ENCODE results near the gene MAGI2. TPM values are rescaled to one million over a fixed set of nuclear protein-coding genes. Genes with fewer than 3 reads are reported as not detected.

MAGI2 gene
- total RNA-seq, 1 experiment from 2014 or later = 14.3 TPM

- Histone ChIP-seq H3K4ac (ENCODE audit: low read depth, low read length) (no peak overlapping the region), H3T11ph (ENCODE audit: low read length) (no peak overlapping the region), H4K20me1 (ENCODE audit: control insufficient read depth, insufficient read depth, insufficient read length) (no peaks in the 10 kb centered on the region), H2BK5ac (ENCODE audit: insufficient read length, low read length) (no peak overlapping the region), H3K14ac (ENCODE audit: insufficient read depth, low read length) (no peak overlapping the region), H2AFZ (ENCODE audit: low read length) (no peak overlapping the region), H3K9me3 (ENCODE audit: control insufficient read depth, low read depth, low read length) (no peaks in the 10 kb centered on the region), H2BK15ac (ENCODE audit: low read depth, low read length) (no peak overlapping the region), H3K23me2 (ENCODE audit: insufficient read length, low read depth, low read length, poor library complexity, severe bottlenecking) (no peaks in the 10 kb centered on the region), H3K56ac (ENCODE audit: insufficient read length, low read depth, low read length) (no peak overlapping the region), H2BK20ac (ENCODE audit: low read depth, low read length, poor library complexity, severe bottlenecking) (no peak overlapping the region), H3K79me2 (ENCODE audit: insufficient read depth, low read length) (no peaks in the 10 kb centered on the region), H3K4me2 (ENCODE audit: insufficient read depth, insufficient read length, low read length) (no peak overlapping the region), H3K18ac (ENCODE audit: insufficient read length, low read depth, low read length) (no peak overlapping the region), H3K4me1 (ENCODE audit: insufficient read depth, low read length) (peaks cover 2% of the 10 kb centered on the region; the same call in 1 of the 2 replicates), H4K5ac (ENCODE audit: insufficient read length, low read depth, low read length) (no peak overlapping the region), H3K27ac (ENCODE audit: insufficient read length, low read depth, low read length) (no peak overlapping the region), H3K27me3 (ENCODE audit: insufficient read depth, low read length) (no peaks in the 10 kb centered on the region), H2BK12ac (ENCODE audit: insufficient read length, low read depth, low read length) (no peak overlapping the region), H3K9ac (ENCODE audit: extremely low read depth, insufficient read length, low read length) (no peak overlapping the region), H3K23ac (ENCODE audit: insufficient read length, low read depth, low read length) (no peak overlapping the region), H2BK120ac (ENCODE audit: low read depth, low read length, poor library complexity, severe bottlenecking) (no peak overlapping the region), H4K91ac (ENCODE audit: insufficient read length, low read depth, low read length) (no peak overlapping the region), H3K79me1 (ENCODE audit: insufficient read depth, low read depth, low read length, poor library complexity, severe bottlenecking) (no peaks in the 10 kb centered on the region), H4K8ac (replicated peaks; ENCODE audit: insufficient read length, low read depth, low read length) (no peak overlapping the region), H2AK5ac (ENCODE audit: insufficient read length, low read length) (no peak overlapping the region)
- H3K27ac Mint-ChIP-seq = peak overlapping the region in 1 of 3 experiments; percentile 25; a peak in 1 of 7 replicates
- H3K27me3 Mint-ChIP-seq (ENCODE audit: low read depth) = no peaks in the 10 kb centered on the region
- no peak for DNase-seq
- H3K36me3 Mint-ChIP-seq (ENCODE audit: insufficient read depth in 1 of 3, low read depth in 3 of 3) = no peaks in the 10 kb centered on the region; a peak in 1 of 7 replicates
- TF ChIP-seq CTCF (conservative IDR thresholded peaks at IDR 0.05) = no peak
- H3K4me3 Mint-ChIP-seq = no peak overlapping the region
- WGBS (ENCODE audit: extremely low coverage, insufficient read length, low lambda C conversion rate) = no CpG with 5 or more reads among the region's 2 CpGs
- no peaks in the 10 kb centered on the region for H3K9me3 Mint-ChIP-seq
- H3K4me1 Mint-ChIP-seq = no peaks in the 10 kb centered on the region
Measured at GRCh38 chr7:78601728-78602127, 851.7 kb downstream of the MAGI2 start.
